ENCODE measurements around the gene RO60. TPM values are rescaled to one million over a fixed set of nuclear protein-coding genes. Genes with fewer than 3 reads are reported as not detected.

Gene RO60
- total RNA-seq (2022): 63.6 and 65.1 TPM in 2 replicates
- percentile 90 among the genes with signal in this experiment for Bru-seq, nascent RNA
- BruChase-seq, experiment 1, labeled RNA remaining after a 6-hour chase: percentile 97 among the genes with signal in this experiment
- percentile 95 among the genes with signal in this experiment for BruChase-seq, experiment 2, labeled RNA remaining after a 2-hour chase
- long read RNA-seq, full-length matches to known transcripts: 30 of 44 reads
- long read RNA-seq, partial matches to known transcripts: 2 of 44 reads
- long read RNA-seq, other reads (novel, unspliced or antisense): 12 of 44 reads

DNA sequence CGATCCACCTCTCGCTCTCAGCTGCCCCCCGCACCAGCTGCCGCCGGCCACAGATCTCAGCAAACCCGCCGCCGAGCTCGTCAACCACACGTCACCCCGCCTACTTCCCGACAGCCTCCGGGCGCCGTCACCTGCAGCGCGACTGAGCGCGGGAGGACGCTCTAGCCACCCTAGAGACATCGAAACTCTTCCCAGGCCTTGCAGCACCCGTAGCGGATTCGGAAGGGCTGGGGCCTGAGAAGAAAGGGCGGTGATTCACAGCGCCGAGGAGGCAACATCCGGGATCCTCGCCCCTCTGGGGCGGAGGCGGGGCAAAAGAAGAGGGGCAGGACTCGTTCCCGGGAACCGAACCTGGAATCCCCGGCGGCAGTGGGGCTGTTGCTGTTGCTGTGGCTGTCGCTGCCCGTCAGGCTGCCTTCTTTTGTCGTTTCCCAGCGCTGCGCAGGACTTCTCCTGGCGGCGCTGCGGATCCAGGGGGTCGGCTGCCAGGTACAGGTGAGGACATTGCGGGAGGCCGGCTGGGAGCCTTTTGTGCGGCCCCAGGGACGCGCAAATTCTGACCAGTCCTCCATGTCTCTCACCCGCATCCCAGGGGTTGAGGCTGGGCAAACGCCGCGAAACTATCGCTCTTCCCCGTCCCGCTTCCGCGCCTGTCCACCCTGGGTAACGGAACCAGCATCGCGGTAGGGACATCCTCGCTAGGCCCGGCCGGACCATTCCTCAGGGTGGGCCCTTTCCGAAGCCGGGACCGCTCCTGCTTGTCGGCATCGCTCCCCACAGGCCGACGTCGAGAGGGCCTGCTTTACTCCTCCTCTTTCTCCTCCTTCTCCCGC, at the start of gene RO60, which contains the start of gene UCHL5:
Gene RO60 (plus strand): TSS at position 331 of the 833 bp plus-strand sequence. CDS start 9,443 bp downstream, outside the sequence.
Gene UCHL5 (minus strand): TSS at position 79 of the 833 bp plus-strand sequence. CDS start 100 bp downstream, outside the sequence.
- DNase-seq: peak; percentile 97
- CTCF ChIA-PET: interaction anchor here (0.9 to 1.7 kb wide), 4 partner anchors 11 to 129 kb away, joined by 3 to 6 read pairs (median 3); partner anchors contain the start of gene GLRX2
- Mint-ChIP-seq H3K4me1 (ENCODE audit: low read depth, unreplicated experiment) (peaks cover 26% of the 10 kb centered on the region), H3K27ac (ENCODE audit: unreplicated experiment) (peak within 1 kb of the TSS; percentile 90), H3K36me3 (ENCODE audit: insufficient read depth, unreplicated experiment) (peaks cover 38% of the 10 kb centered on the region), H3K4me3 (ENCODE audit: low read depth, unreplicated experiment) (peak within 1 kb of the TSS; percentile 92), H3K9me3 (ENCODE audit: low read depth, unreplicated experiment) (no peaks in the 10 kb centered on the region), H3K27me3 (ENCODE audit: unreplicated experiment) (no peaks in the 10 kb centered on the region)
- intact Hi-C loops (cut with micrococcal nuclease; ENCODE audit: unreplicated experiment): loop anchor here (5.0 kb wide), 2 partner anchors 43 to 63 kb away; partner anchors contain the start of gene CDC73
- BruUV-seq (replicated peaks): no TSS peak
- TF ChIP-seq, protein P1, sequence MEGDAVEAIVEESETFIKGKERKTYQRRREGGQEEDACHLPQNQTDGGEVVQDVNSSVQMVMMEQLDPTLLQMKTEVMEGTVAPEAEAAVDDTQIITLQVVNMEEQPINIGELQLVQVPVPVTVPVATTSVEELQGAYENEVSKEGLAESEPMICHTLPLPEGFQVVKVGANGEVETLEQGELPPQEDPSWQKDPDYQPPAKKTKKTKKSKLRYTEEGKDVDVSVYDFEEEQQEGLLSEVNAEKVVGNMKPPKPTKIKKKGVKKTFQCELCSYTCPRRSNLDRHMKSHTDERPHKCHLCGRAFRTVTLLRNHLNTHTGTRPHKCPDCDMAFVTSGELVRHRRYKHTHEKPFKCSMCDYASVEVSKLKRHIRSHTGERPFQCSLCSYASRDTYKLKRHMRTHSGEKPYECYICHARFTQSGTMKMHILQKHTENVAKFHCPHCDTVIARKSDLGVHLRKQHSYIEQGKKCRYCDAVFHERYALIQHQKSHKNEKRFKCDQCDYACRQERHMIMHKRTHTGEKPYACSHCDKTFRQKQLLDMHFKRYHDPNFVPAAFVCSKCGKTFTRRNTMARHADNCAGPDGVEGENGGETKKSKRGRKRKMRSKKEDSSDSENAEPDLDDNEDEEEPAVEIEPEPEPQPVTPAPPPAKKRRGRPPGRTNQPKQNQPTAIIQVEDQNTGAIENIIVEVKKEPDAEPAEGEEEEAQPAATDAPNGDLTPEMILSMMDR (IDR thresholded peaks at IDR 0.05; ENCODE audit: unreplicated experiment): no peak

DNA sequence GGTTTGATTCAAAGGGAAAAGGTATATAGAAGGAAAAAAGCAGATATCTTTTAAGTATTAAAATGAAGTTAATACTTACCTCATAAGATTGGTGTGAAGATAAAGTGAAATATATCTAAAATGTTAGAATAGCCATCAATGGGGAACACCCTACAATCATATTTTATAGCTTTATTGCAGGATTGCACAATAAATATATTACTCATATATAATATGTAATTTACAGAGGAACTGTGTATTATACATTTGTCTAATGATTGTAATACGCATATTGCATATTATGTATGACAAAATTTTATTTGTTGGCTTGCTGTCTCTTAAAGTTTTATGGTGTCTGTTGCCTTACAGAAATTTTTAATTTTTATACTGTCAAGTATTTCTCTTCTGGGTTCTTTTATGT, 48.0 kb upstream of the RO60 start:
- H3K27me3 Mint-ChIP-seq (ENCODE audit: unreplicated experiment): no peaks in the 10 kb centered on the region
- no peak for DNase-seq
- H3K4me3 Mint-ChIP-seq (ENCODE audit: low read depth, unreplicated experiment): no peak overlapping the region
- H3K36me3 Mint-ChIP-seq (ENCODE audit: insufficient read depth, unreplicated experiment): no peaks in the 10 kb centered on the region
- intact Hi-C loops (cut with micrococcal nuclease; ENCODE audit: unreplicated experiment): no loop called here
- H3K27ac Mint-ChIP-seq (ENCODE audit: unreplicated experiment): no peak overlapping the region
- TF ChIP-seq, protein P1 (IDR thresholded peaks at IDR 0.05; ENCODE audit: unreplicated experiment): no peak
- peaks cover 14% of the 10 kb centered on the region for H3K4me1 Mint-ChIP-seq (ENCODE audit: low read depth, unreplicated experiment)
- H3K9me3 Mint-ChIP-seq (ENCODE audit: low read depth, unreplicated experiment): no peaks in the 10 kb centered on the region
- no TSS peak for BruUV-seq (replicated peaks)
- CTCF ChIA-PET: no interaction called here

DNA sequence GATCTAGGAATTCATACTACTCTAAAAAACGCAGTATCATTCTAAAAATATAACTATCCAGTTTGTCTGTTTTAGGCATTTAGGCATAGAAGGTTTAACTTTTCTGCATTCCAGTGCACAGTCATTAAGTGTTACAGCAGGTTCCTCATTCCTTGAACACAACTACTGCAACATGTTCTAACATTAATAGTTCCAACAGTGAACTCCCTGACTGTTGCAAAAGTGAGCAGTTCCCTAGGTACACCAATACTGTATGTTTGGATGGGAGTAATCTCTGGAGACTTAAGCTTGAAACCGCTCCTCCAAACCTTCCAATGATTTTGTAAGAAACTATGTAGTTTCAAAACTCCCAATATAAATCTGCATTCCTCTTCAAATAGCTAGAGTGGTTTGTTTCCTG, 46.4 kb upstream of the RO60 start:
- TF ChIP-seq, protein P1 (IDR thresholded peaks at IDR 0.05; ENCODE audit: unreplicated experiment): no peak
- H3K4me1 Mint-ChIP-seq (ENCODE audit: low read depth, unreplicated experiment): peaks cover 5% of the 10 kb centered on the region
- no peaks in the 10 kb centered on the region for H3K36me3 Mint-ChIP-seq (ENCODE audit: insufficient read depth, unreplicated experiment)
- DNase-seq: no peak
- H3K27me3 Mint-ChIP-seq (ENCODE audit: unreplicated experiment): no peaks in the 10 kb centered on the region
- no peak overlapping the region for H3K4me3 Mint-ChIP-seq (ENCODE audit: low read depth, unreplicated experiment)
- H3K9me3 Mint-ChIP-seq (ENCODE audit: low read depth, unreplicated experiment): no peaks in the 10 kb centered on the region
- intact Hi-C loops (cut with micrococcal nuclease; ENCODE audit: unreplicated experiment): no loop called here
- H3K27ac Mint-ChIP-seq (ENCODE audit: unreplicated experiment): no peak overlapping the region
- CTCF ChIA-PET: no interaction called here
- no TSS peak for BruUV-seq (replicated peaks)

DNA sequence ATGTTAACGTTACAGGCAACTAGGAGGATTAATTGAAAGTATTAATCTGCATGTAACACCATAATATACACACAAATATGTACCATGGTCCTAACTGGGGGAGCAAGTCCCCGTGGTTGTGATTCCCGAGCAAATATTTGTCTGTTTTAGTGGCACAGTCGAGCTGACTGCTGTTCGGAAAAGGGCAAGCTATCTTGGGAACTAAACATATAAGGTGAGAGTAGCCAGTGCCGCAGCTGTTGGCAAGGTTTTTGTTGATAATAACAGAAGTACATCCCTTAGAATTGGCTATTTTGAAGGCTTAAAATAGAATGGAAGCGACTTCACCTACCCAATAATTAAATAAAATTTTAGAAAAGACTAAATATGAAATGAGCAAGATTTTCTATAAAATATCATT, 45.7 kb upstream of the RO60 start:
- TF ChIP-seq, protein P1 (IDR thresholded peaks at IDR 0.05; ENCODE audit: unreplicated experiment): no peak
- no peak overlapping the region for H3K27ac Mint-ChIP-seq (ENCODE audit: unreplicated experiment)
- BruUV-seq (replicated peaks): no TSS peak
- H3K27me3 Mint-ChIP-seq (ENCODE audit: unreplicated experiment): no peaks in the 10 kb centered on the region
- intact Hi-C loops (cut with micrococcal nuclease; ENCODE audit: unreplicated experiment): no loop called here
- no peak overlapping the region for H3K4me3 Mint-ChIP-seq (ENCODE audit: low read depth, unreplicated experiment)
- no peaks in the 10 kb centered on the region for H3K9me3 Mint-ChIP-seq (ENCODE audit: low read depth, unreplicated experiment)
- H3K36me3 Mint-ChIP-seq (ENCODE audit: insufficient read depth, unreplicated experiment): no peaks in the 10 kb centered on the region
- no peak for DNase-seq
- CTCF ChIA-PET: interaction anchor here (0.6 kb wide), 1 partner anchor 448 kb away, joined by 3 read pairs; no protein-coding TSS in a partner anchor
- no peaks in the 10 kb centered on the region for H3K4me1 Mint-ChIP-seq (ENCODE audit: low read depth, unreplicated experiment)
